ENCODE data around the gene SELENOK. TPM values are rescaled to one million over a fixed set of nuclear protein-coding genes. Genes with fewer than 3 reads are reported as not detected.

SELENOK gene
- total RNA-seq = 42.9 TPM

GRCh38 chr3:53891497-53892285, at the start of gene SELENOK:
SELENOK (minus strand) TSS chr3:53891859.

DNA sequence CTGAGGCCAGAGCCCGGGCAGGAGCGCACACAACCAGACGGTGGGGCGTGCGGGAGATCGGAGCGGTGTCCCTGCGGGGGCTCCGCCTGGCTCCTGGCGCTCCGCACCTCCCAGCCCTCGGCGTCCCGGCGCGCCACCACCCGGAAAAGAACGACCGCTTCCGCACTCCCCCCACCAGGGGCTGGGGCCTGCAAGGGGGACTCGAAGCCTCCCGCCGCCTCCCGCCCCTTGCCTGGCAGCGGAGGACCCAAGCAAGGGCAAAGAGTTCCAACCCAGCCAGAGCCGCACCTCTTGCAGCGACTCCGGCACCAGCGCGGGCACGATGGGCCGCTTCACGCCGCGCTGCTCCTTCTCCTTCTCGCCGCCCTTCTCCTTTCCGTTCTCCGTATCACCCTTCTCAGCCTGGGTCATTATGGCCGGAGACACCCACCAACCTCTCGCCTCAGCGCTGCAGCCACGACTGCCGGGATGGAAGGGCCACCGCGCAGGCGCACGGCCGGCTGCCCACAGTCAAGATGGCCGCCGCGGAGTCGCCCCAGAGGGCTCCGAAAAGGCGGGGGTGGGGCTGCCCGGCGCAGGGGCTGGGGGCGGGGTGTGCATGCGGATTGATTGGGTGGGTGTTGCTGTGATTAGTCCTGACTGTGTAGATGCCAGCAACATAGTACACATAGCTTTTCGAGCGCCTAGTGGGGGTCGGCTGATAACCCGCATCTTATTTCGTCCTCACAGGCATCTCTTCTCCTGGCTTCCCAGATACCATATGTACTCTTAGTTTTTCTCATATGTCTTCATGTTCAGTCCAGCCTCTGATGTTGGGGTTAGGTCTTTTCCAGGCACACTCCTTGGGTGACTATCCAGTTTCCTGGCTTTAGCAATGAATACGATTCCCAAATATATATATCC, 9.7 kb downstream of the SELENOK start, which contains the start of gene ACTR8:
ACTR8 (minus strand) TSS at position 462 of the 903 bp plus-strand sequence; CDS start at position 411, 51 bp downstream.

GRCh38 chr3:53846134-53846850, 45.4 kb downstream of the SELENOK start, which contains the start of the genes CHDH and IL17RB:
CHDH (minus strand) TSS chr3:53846419; CDS start chr3:53824008, 22,411 bp downstream.
IL17RB (plus strand) TSS chr3:53846568; CDS start chr3:53846589, 21 bp downstream.

Other genes with a start within 250 kb of the SELENOK start
- gene CHDH, start 45.4 kb downstream of the SELENOK start, total RNA-seq = 9.1 TPM
- 8.7 TPM for gene IL17RB, start 45.3 kb downstream of the SELENOK start, total RNA-seq
- 61.1 TPM for gene ACTR8, start 9.7 kb downstream of the SELENOK start, total RNA-seq
- gene CACNA2D3, start 230.7 kb upstream of the SELENOK start, total RNA-seq = 4.9 TPM